ENCODE results near the gene RBMY1A1. TPM values are rescaled to one million over a fixed set of nuclear protein-coding genes. Genes with fewer than 3 reads are reported as not detected.
"Not testable (repeated sequence)": the region's sequence is repeated elsewhere in the genome, so short reads cannot be mapped to it uniquely, and the experiment has no call there.

The RBMY1A1 gene
- total RNA-seq = not detected

DNA sequence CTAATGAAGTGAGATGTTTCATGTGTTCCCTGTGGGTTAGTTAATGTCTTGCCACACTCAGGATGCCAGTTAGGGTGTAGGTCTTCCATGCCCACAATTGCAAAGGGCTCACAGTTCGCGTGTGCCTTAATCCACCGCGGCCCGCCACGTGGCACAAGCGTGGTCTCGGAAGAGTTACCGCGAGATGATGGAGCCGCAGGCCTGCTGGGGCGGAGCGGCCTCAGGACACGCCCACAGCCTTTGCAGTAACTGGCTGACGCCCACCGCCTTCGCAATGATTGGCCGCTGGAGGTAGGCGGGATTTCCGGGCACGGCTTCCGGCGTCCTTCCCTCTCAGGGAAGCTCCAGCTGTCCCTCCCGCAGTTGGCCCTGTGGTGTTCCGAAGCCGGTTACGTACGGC is at the start of gene RBMY1A1:
RBMY1A1 (plus strand) TSS at position 301 of the 400 bp plus-strand sequence. CDS start 2,013 bp downstream, outside the sequence.
- ATAC-seq (replicated peaks in 1 of 2); H3K4me3 Mint-ChIP-seq; H3K27me3 Mint-ChIP-seq (ENCODE audit: low read depth); H3K36me3 Mint-ChIP-seq (ENCODE audit: insufficient read depth in 2 of 2); H3K4me1 Mint-ChIP-seq (ENCODE audit: low read depth); DNase-seq; H3K9me3 Mint-ChIP-seq; H3K27ac Mint-ChIP-seq: not testable (repeated sequence)

DNA sequence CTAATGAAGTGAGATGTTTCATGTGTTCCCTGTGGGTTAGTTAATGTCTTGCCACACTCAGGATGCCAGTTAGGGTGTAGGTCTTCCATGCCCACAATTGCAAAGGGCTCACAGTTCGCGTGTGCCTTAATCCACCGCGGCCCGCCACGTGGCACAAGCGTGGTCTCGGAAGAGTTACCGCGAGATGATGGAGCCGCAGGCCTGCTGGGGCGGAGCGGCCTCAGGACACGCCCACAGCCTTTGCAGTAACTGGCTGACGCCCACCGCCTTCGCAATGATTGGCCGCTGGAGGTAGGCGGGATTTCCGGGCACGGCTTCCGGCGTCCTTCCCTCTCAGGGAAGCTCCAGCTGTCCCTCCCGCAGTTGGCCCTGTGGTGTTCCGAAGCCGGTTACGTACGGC is 23.6 kb upstream of the RBMY1A1 start, which contains the start of gene RBMY1B:
RBMY1B (plus strand) TSS at position 301 of the 400 bp plus-strand sequence. CDS start 2,013 bp downstream, outside the sequence.
- not testable (repeated sequence) for H3K27me3 Mint-ChIP-seq (ENCODE audit: low read depth); DNase-seq; H3K27ac Mint-ChIP-seq; H3K4me1 Mint-ChIP-seq (ENCODE audit: low read depth); H3K9me3 Mint-ChIP-seq; H3K4me3 Mint-ChIP-seq; ATAC-seq (replicated peaks in 1 of 2); H3K36me3 Mint-ChIP-seq (ENCODE audit: insufficient read depth in 2 of 2)

DNA sequence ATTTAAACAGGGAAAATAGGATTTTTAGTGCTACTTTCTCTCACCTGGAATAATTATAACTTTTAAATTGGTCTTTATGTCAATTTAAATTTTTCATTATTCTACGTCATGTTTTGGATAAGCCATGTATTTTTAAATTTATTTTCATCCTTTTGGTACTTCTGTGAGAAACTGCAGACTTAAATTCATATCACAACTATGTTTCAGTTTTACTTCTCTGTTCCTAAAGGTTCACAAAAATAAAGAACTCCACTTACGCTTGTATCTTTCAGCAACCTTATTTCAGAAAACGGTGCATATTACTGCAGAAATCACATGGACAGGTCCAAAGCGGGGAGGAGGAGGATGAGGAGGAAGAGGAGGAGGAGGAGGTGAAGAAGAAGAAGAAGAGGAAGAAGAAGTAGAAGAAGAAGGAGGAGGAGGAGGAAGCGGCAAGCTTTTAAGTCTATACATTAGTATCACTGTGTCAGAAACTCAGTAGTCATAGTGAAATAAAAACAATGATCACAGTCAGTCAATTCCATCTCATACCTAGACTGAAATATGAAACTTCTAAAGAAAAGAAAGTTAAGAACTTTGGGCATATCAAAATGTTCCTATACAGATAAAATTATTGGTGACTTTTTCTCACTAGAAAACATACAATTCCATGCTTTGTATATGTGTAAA is 24.8 kb downstream of the RBMY1A1 start:
- not testable (repeated sequence) for H3K27me3 Mint-ChIP-seq (ENCODE audit: low read depth); H3K36me3 Mint-ChIP-seq (ENCODE audit: insufficient read depth in 2 of 2); H3K27ac Mint-ChIP-seq; H3K4me3 Mint-ChIP-seq; H3K9me3 Mint-ChIP-seq; H3K4me1 Mint-ChIP-seq (ENCODE audit: low read depth); DNase-seq
- ATAC-seq (replicated peaks in 1 of 2) = peak in 1 of 2 donors; percentile 66

DNA sequence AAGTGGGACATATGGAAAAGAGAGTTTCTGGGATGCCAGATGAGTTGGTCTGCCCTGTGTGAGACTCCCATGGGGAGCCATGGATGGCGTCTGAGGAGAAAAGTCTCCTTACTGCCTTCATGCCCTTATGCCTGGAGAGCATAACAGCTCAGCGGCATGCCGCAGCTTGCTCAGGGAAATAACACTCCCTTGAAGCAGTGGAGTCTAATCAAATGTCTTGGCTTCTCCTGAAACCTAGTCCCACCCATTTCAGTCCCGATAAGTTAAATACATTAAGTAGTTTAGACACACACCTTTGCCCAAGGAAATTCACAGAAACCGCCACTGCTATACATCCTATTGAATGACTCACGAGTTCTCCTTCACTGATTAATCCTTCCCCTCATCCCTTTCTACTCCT is 50.8 kb downstream of the RBMY1A1 start:
- no peaks in the 10 kb centered on the region for H3K27me3 Mint-ChIP-seq (ENCODE audit: low read depth)
- no peaks in the 10 kb centered on the region for H3K4me1 Mint-ChIP-seq (ENCODE audit: low read depth)
- no peaks in the 10 kb centered on the region for H3K36me3 Mint-ChIP-seq (ENCODE audit: insufficient read depth in 2 of 2)
- DNase-seq = no peak
- no peaks in the 10 kb centered on the region for H3K9me3 Mint-ChIP-seq
- no peak overlapping the region for H3K4me3 Mint-ChIP-seq
- no peak overlapping the region for H3K27ac Mint-ChIP-seq
- ATAC-seq (replicated peaks in 1 of 2) = no peak

DNA sequence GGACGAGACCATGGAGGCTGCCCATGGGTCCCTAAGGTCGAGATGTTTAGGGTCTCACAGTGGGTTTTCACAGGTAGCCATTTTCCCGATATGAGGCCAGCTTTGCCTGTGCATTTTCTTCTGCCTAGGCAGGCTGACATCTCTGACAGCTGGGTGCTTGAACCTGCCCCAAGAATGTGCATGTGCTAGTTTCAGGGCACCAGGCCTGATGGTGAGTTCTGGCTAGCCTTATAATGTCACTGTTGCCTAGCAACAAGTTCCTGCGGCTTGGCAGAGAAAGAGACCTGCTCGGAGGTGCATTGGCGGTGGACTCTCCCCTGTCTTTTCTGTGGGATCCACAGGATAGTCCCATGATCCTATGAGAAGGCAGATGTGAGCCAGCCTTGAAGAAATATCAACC is 51.8 kb downstream of the RBMY1A1 start:
- not testable (repeated sequence) for H3K36me3 Mint-ChIP-seq (ENCODE audit: insufficient read depth in 2 of 2); H3K27me3 Mint-ChIP-seq (ENCODE audit: low read depth); H3K4me3 Mint-ChIP-seq; DNase-seq; H3K27ac Mint-ChIP-seq; ATAC-seq (replicated peaks in 1 of 2); H3K9me3 Mint-ChIP-seq; H3K4me1 Mint-ChIP-seq (ENCODE audit: low read depth)

DNA sequence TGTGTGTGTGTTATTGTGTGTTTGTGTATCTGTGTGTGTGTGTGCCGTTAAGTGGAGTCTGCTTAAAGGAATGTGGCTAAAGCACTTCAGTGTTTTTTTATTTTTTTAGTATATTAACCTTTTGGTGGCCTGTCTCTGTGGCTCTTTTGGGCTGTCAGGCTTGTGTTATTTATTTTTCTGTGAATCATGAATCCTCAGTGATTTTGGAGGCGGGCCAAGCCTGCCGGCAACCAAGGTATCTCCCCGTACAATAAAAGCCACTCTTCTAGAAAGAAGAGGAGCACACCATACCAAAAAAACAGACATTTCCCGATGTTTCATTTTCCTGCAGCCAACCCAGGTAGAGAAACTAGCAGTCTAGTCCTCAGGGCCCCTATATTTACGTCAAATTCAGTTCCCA is 57.4 kb downstream of the RBMY1A1 start:
- DNase-seq = no peak
- Mint-ChIP-seq H3K4me1 (ENCODE audit: low read depth) (no peaks in the 10 kb centered on the region), H3K36me3 (ENCODE audit: insufficient read depth in 2 of 2) (no peaks in the 10 kb centered on the region), H3K27me3 (ENCODE audit: low read depth) (no peaks in the 10 kb centered on the region), H3K9me3 (no peaks in the 10 kb centered on the region), H3K4me3 (no peak overlapping the region), H3K27ac (no peak overlapping the region)
- no peak for ATAC-seq (replicated peaks in 1 of 2)

DNA sequence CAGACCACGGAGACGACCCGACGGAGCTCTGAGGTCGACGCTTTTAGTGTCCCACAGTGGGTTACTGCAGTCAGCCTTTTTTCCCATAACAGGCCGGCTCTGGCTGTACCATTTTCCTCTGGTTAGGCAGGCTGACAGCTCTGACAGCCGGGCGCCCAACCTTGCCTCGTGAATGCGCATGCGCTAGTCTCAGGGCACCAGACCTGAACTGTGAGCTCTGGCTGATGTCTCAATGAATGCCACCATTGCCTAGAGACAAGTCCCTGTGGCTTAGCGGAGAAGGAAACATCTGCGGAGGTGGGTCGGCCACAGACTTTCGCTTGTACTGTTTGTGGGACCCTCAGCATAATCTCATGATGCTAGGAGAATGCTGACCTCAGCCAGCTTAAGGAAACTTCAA is 61.6 kb downstream of the RBMY1A1 start:
- not testable (repeated sequence) for H3K9me3 Mint-ChIP-seq; DNase-seq; H3K36me3 Mint-ChIP-seq (ENCODE audit: insufficient read depth in 2 of 2); H3K27me3 Mint-ChIP-seq (ENCODE audit: low read depth); H3K4me1 Mint-ChIP-seq (ENCODE audit: low read depth); H3K4me3 Mint-ChIP-seq; ATAC-seq (replicated peaks in 1 of 2); H3K27ac Mint-ChIP-seq

Other genes with a start within 250 kb of the RBMY1A1 start
- gene RBMY1B, start 23.5 kb upstream of the RBMY1A1 start, total RNA-seq = not detected

Data from activated T-cell treated with anti-CD3 and anti-CD28 coated beads, Interleukin-2, amount 50 U/mL, for 72 hours (primary cell).